COLO668 (cell line): ENCODE measurements around the gene HUNK.

Source experiments
- DNase-seq: peaks from one replicate; lab custom pipeline; 2025; ENCODE audit not compliant: unreplicated experiment; lab: John Stamatoyannopoulos, UW

Gene HUNK

GRCh38 chr21:31895077-31895835 lies 22.4 kb downstream of the HUNK start:
- DNase-seq = no peak

GRCh38 chr21:31896019-31896418 lies 23.2 kb downstream of the HUNK start:
- DNase-seq = no peak

GRCh38 chr21:31897311-31897710 lies 24.5 kb downstream of the HUNK start:
- no peak for DNase-seq

- no peak for DNase-seq
These were observed 26.3 kb downstream of the HUNK start for GRCh38 chr21:31898933-31899630.

GRCh38 chr21:31900121-31900895 lies 27.5 kb downstream of the HUNK start:
- no peak for DNase-seq

GRCh38 chr21:31901315-31901714 lies 28.5 kb downstream of the HUNK start:
- DNase-seq = no peak

- DNase-seq = no peak
These were observed 29.6 kb downstream of the HUNK start for GRCh38 chr21:31902438-31902837.

- no peak for DNase-seq
These were observed 31.1 kb downstream of the HUNK start for GRCh38 chr21:31903896-31904295.

GRCh38 chr21:31905503-31906451 lies 33.0 kb downstream of the HUNK start:
- no peak for DNase-seq

- no peak for DNase-seq
These were observed 35.5 kb downstream of the HUNK start for GRCh38 chr21:31908106-31909031.

- DNase-seq = no peak
These were observed 36.6 kb downstream of the HUNK start for GRCh38 chr21:31909153-31910073.

GRCh38 chr21:31910074-31910470 lies 37.3 kb downstream of the HUNK start:
- no peak for DNase-seq

GRCh38 chr21:31911138-31911907 lies 38.5 kb downstream of the HUNK start:
- peak; percentile 21 for DNase-seq

GRCh38 chr21:31912501-31912900 lies 39.7 kb downstream of the HUNK start:
- no peak for DNase-seq

GRCh38 chr21:31913182-31913608 lies 40.4 kb downstream of the HUNK start:
- DNase-seq = no peak

GRCh38 chr21:31914472-31914871 lies 41.7 kb downstream of the HUNK start:
- DNase-seq = no peak

GRCh38 chr21:31915566-31915965 lies 42.7 kb downstream of the HUNK start:
- DNase-seq = no peak

GRCh38 chr21:31917108-31917507 lies 44.3 kb downstream of the HUNK start:
- no peak for DNase-seq
